GM10847 (cell line): ENCODE data around the gene ANXA6.

Experiments used
- POLR2A ChIP-seq: IDR thresholded peaks from 2 replicates; pipeline ENCODE4 v1.6.1; 2011; ENCODE audit not compliant: insufficient read length; ENCODE audit errors: extremely low read depth

Gene ANXA6

DNA sequence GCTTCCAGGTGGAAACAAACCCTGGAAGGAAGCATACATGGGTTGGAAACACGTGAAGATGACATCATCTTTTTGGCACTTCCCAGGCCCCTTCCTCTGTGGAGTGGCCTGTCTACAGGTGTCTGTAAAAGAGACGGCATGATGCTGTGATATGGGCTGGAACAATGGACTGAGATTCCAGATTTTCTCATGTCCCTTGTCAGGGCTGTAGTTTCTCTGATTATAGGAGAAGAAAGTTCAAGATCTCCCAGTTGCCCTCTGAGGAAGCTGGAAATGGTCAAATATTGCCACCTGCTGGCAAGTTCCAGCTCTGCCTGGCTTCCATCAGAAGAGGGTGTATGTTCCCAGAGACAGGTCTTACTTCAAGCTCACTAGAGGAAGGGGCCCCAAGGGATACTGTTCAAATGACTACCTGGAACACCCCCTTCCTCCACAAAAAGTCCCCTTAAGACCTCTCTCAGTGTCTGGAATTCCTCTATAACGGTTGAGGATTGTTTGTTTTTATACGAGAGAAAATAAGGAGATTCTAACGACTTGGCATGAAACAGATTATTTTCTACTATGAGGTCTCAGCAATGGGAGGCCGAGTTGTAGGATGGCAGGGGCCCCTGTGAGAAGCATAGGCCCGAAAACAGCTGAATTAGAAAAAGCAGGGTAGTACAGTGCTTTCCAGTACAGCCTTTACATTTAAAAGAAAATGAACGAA lies 7.3 kb upstream of the ANXA6 start:
- no peak for TF ChIP-seq POLR2A

DNA sequence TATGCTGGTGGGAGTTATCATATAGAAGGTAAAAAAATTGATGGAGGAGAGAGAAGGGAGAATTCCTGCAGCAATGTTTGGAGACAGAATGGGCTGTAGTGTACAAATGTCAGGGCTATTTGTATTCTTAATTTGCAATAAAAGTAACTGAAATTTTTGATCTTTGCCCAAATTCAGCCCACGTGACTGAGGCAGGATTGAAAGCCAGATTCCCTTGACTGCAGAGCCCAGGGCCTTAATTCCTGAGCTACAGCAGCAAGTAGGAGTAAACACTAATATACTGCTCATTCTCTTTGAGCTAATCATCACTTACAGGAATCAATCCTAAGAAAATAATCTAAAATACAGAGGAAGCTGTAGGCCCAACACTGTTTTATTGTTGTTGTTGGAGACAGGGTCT lies 5.2 kb upstream of the ANXA6 start:
- no peak for TF ChIP-seq POLR2A

DNA sequence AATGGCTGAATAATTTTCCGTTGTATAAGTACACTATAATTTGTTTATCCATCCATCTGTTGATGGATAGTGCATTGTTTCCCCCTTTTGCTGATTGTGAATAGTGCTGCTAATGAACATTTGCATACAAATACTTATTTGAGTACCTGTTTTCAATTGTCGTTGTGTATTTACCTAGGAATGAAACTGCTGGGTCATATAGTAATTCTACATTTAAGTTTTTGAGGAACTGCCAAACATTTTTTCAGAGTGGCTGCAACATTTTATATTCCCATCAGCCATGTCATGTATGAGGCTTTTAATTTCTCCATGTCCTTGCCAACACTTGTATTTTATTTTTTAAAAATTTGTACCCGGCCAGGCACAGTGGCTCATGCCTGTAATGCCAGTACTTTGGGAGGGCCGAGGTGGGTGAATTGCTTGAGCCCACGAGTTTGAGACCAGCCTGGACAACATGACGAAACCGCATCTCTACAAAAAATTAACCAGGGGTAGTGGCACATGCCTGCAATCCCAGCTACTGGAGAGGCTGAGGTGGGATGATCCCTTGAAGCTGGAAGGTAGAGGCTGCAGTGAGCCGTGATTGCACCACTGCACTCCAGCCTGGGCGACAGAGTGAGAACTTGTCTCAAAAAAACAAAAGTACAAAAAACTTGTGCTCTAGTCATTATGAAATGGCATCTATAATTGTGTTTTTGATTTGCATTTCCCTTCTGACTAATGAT lies 2.2 kb upstream of the ANXA6 start:
- TF ChIP-seq POLR2A = no peak

DNA sequence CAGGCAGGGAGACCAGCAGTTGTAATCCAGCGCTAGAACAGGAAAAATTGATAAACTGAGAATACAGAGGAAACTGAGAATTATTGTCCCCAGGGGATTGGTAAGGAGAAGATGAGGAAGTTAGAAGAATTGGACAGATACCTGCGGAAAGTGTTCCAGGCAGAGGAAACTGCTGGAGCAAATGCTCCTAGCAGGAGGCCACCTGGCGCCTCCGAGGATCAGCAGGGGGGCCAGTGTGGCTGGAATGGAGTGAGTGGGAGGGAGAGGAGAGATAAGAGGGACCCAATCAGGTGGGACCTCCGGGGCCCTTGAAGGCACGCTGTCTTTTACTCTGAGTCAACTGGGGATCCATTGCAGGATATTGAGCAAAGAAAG lies 695 bp upstream of the ANXA6 start:
- TF ChIP-seq POLR2A = no peak

DNA sequence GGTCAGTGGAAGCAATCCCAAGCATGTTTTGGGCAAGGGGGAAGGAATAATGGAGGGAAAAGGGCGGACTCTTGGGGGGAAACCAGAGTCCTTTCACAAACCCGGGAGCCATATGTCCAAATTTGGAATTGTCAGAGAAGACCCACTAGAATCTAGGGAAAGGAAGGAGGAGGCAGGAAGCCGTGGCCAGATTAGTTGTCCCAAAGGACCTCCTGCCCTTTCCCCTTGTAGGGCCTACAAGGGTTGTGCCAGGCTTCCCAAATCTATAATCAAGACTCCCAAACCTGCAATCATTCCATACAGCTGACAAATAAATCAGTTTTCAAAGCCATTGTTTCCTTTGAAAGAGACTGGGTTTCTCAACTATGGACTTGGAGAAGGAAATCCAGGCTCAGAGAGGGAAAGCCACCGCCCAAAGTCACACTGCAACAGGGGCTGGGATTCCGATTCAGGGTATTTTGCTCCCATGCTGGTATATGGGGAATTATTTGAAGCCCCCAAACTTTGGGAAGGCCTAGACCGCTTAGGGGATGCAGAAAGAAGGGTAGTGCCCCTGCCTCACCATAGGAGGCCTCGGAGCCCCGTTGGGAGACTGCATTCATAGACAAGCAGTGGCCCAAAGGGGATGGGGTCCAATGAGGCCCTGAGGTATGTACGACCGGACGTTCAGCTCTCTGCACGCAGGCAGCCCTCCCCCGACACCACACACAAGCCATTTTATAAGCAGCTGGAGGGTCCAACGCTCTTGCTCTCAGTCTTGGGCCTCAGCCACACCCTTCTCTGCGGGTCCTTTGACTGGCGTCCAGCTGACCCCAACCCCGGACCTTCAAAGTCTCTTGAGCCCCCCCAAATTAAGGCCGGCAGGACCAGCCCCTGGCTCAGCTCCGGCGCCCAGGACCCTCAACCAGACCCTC lies 815 bp downstream of the ANXA6 start:
- TF ChIP-seq POLR2A = no peak

DNA sequence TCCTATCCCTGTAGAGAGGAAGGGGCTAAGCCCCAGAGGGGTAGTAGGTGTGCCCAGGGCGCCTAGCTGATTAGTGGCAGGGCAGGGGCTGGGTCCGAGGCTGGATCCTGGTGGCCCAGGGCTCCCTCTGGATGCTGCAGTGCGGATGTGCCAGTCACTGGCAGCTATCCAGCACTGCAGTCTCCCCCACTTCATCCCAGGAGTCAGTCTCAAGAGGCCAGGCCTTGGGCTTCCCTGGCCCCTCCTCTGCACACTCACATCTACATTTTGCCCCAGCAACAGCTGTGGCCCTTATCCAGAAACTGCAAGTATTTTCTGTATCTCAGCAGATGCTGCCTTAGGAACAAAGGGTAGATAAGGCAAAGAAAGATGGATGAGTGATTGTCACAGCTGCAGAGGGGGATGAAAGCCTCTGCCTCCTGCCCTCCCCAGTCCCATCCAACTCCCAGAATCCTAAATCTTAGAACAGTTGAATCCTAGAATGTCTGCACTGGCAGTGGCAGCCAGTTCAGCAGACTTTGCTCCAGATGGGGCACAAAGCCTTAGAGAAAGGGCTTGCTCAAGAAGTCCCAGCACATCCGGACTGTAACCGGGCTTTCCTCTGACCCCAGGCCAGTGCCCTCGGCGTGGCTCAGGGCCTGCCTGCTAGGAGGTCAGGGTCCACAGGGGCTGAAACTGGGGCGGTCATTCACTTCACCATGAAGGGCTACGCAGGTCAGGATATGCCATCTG lies 1.6 kb downstream of the ANXA6 start:
- TF ChIP-seq POLR2A = no peak

DNA sequence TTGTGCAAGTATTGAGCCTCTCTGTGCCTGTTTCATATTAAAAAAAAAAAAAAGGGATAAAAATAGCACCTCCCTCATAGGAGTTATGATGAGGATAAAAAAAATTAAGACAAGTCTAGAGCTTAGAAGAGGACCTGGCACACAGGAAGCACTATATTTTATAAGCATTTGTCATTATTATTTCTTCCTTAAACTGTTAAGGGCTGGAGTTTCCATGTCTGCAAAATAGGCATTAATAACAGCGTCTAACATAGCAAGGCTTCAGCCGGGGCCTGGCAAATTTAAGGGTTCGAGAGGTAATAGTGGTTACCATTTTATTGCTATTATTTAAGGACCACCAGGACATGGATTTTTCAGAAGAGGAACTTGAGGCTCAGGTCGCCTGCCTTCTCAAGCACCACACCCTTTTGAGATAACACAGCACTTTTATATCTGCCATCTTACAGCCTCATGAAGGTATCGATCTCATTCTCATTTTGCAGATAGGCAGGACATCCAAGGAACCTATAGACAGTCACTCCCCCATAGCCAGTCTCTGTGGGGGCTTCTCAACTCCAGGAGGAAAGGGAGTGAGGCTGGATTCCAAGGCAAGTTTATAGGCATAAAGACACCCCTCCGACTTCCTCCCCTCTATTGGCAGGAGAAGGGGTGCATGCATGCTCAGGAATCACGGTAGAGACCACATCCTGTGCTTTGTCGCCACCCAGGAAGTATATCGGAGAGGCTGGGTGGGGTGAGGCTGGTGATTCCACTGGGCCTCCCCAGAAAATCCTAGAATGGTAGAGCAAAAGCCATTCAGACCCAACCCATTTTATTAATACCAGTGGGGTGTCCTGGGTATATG lies 2.4 kb downstream of the ANXA6 start:
- no peak for TF ChIP-seq POLR2A

DNA sequence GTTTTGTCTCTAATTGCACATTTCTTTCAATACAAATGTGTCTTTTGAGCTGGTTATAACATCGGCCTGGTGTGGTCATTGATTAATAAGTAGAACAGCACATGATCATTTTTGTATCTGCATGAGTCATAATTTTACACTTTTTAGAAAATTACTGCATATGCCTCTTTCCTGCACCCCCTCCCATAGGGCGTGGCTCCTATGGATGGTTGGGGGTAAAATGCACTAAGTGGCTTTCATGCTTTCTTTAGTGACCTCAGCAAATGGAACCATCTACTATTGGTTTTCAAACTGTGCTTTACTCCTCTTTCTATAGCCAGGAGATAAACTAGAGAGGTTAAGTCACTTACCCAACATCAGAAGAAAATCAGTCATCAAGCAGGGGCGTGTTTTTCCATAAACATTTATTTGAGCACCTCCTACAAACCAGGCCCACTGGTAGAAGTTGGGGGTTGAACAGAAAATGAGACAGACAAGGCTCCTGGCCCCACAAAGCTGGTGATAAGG lies 3.8 kb downstream of the ANXA6 start:
- no peak for TF ChIP-seq POLR2A

DNA sequence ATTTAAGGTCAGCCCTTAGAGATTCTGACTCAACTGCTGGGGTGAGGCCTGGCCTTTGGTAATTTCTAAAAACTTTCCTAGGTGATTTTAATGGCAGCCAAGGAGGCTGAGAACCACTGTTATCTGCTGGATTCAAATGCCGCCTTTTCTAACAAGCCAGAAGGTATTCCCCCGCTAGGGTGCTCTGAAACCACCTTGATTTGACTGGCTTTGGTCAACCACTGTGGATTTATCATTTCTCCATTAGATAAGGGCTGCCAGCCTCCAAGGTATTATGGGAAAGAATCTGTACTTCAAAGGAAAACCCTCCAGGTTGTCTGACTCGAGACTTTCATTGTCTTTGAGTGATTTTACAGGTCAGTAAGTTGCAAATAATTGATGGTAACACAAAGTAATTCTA lies 4.3 kb downstream of the ANXA6 start:
- TF ChIP-seq POLR2A = no peak

DNA sequence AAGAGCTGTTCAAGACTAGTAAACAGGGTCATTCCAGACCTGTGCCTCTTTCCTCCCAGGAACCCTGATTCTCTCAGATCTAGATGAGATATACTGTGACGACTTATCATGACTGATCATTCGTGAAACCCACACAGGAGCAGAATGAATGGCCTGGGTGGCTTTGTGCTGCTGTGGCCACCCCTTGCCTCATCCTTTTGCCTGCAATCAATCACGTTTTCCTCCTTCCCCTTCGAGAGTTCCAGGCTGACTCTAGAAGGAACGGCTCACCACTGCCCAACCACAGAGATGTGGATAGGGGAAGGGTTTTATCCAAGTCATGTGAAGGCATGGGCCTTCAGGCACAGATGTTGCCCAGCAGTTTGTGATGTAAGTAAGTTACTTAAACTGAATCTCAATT lies 5.8 kb downstream of the ANXA6 start:
- TF ChIP-seq POLR2A = no peak

DNA sequence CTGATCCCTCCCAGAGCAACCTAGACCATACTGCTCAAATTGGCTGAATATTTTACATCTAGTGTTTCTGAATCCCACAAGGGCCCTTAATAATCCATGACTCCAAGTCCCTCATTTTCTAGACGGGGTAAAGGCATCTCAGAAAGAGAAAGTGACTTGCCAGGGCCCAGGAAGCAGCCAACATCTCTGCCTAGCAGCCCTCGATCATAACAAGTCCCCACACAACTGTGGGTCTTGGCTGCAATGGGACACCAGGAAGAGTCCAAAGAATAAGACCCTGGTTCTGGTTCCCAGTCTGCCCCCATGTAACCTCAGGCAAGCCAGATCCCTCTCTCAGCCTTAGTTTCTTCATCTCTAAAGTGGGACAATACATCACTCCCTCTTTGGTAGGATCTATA lies 6.3 kb downstream of the ANXA6 start:
- no peak for TF ChIP-seq POLR2A

DNA sequence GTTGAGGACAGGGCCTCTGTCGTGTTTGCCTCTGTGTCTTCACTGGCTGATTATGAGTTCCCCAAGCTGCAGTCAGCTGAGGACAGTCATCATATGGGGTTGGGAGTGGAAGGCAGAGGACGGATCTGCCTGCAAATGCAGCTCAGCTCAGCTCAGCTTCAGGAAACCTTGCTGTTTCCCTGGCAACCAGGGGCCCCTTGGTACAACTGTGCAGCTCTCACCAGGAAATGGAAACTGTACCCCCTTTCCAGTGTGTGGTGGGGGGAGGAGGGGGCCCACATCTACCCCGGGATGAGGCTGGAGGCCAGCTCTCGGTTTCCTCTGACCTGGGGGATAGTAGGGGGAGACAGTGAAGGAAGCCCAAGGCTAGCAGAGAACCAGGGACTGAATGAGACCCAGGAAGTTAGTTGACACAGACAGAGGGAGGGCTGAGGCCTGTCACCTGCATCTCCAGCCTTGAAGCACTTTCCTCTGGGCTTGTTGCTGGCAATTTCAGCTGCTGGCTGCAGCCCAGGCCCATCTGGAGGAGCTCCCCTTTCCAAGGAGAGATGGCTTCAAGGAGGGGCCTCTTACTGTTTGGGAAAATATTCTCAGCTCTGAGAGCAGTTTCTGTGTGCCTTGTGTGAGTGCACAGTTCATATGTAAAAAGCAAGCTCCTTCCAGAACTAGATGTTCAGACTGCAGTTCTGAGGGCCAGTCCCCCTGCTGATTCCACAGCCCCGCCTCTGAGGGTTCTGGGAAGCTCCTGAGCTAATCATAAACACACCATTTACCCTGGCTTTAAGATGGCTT lies 6.9 kb downstream of the ANXA6 start:
- no peak for TF ChIP-seq POLR2A

DNA sequence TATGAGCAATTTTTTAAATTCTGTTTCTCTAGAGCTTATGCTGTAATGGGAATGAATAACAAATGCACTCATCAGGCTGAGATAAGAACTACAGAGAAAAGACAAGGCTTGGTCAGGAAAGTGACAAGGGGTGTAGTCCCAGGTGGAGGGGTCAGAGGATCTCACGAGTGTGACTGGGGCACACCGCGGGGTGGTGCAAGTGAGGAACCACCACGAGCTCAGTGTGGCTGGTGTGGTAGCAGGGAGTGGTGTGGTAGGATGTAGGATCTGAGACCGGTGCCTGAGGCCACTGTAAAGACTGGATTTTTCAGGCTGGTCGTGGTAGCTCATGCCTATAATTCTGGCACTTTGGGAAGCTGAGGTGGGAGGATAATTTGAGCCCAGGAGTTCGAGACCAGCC lies 9.0 kb downstream of the ANXA6 start:
- TF ChIP-seq POLR2A = no peak

DNA sequence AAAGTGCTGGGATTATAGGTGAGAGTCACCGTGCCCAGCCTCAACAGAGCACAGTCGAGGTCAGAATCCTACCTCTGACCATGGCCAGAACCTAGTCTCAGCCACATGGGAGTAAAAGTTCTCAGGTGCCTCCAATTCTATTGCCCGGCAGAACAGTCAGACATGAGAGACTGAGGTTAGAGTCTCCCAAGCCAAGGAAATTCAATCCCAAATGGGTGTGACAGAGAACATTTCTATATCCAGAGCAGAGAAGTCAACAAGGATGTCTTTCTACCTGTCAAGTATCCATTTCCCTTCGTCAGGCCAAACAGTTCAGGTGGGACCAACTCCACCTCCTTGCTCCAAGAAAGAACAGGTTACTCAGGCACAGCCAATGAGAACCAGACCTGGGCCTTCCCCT lies 10.5 kb downstream of the ANXA6 start:
- no peak for TF ChIP-seq POLR2A

DNA sequence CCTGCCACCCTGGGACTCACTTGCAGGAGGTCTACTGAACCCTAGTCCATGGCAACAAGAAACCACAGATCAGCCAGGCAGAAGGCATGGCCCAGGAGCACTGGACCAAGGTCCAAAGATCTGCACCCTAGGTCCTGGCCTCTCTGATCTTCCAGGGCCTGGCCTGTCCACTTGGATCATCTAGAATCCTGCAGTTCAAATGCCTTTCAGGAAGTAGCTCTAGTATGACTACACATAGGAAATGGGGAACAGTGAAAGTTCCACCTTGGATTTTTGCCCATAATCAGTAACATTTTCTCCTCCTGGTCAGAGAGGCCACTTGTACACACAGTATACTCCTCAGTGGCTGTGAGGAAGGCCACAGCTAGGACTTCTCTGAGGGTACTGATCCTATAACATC lies 11.5 kb downstream of the ANXA6 start:
- TF ChIP-seq POLR2A = no peak
